HepG2 (cell line): ENCODE measurements around the gene SMAD3. TPM values are rescaled to one million over a fixed set of nuclear protein-coding genes. Genes with fewer than 3 reads are reported as not detected.

Source experiments
- GATAD2A ChIP-seq: IDR thresholded peaks from 2 replicates; pipeline ENCODE4 v1.6.1; 2016
- HNF4A ChIP-seq: sonication (generic); formaldehyde crosslinking; IDR thresholded peaks from 2 replicates; pipeline ENCODE4 v1.4.0; 2020; ENCODE audit warnings: missing genetic modification reagents
- HOXD1 ChIP-seq: sonication (generic); formaldehyde crosslinking; IDR thresholded peaks from 2 replicates; pipeline ENCODE4 v1.5.0; 2020; ENCODE audit warnings: missing genetic modification reagents
- MEF2D ChIP-seq: sonication (generic); formaldehyde crosslinking; IDR thresholded peaks from 2 replicates; pipeline ENCODE4 v1.5.1; 2020; ENCODE audit warnings: mild to moderate bottlenecking, missing genetic modification reagents
- NCOR1 ChIP-seq: fragments of 200-600 bp; sonication (generic); IDR thresholded peaks from 2 replicates; pipeline ENCODE4 v1.7.0; 2017; ENCODE audit warnings: antibody characterized with exemption, low read length, borderline replicate concordance
- NR2C2 ChIP-seq: sonication (generic); formaldehyde crosslinking; IDR thresholded peaks from 2 replicates; pipeline ENCODE4 v1.4.0; 2020; ENCODE audit warnings: missing genetic modification reagents, mild to moderate bottlenecking, moderate library complexity, borderline replicate concordance
- RXRA ChIP-seq: sonication (generic); formaldehyde crosslinking; IDR thresholded peaks from 2 replicates; pipeline ENCODE4 v1.5.1; 2020; ENCODE audit warnings: missing genetic modification reagents
- TOE1 ChIP-seq: sonication (generic); formaldehyde crosslinking; IDR thresholded peaks from 2 replicates; pipeline ENCODE4 v1.4.0; 2020; ENCODE audit warnings: mild to moderate bottlenecking, missing genetic modification reagents
- ZKSCAN8 ChIP-seq: IDR thresholded peaks from 2 replicates; pipeline ENCODE4 v1.6.1; 2016; ENCODE audit warnings: borderline replicate concordance, missing genetic modification reagents, missing compliant biosample characterization
- ZNF563 ChIP-seq: sonication (generic); formaldehyde crosslinking; IDR thresholded peaks from 2 replicates; pipeline ENCODE4 v1.8.0; 2022; ENCODE audit warnings: mild to moderate bottlenecking, moderate library complexity, missing genetic modification reagents
- ZNF607 ChIP-seq: sonication (generic); formaldehyde crosslinking; IDR thresholded peaks from 2 replicates; pipeline ENCODE4 v1.5.1; 2020; ENCODE audit warnings: missing genetic modification reagents, mild to moderate bottlenecking, borderline replicate concordance
- ZNF609 ChIP-seq: sonication (generic); formaldehyde crosslinking; IDR thresholded peaks from 2 replicates; pipeline ENCODE4 v1.4.0; 2020; ENCODE audit warnings: mild to moderate bottlenecking, missing genetic modification reagents, borderline replicate concordance
- polyA plus RNA-seq, 8 experiments: library from polyadenylated mRNA; depleted of rRNA in 3 of 8; stranded (reverse) in 7 of 8; unstranded in 1 of 8; fragments of >200 nt; fragmentation: Illumina TruSeq in 4 of 8; extraction: Trizol in 4 of 8; gene quantifications; 2 replicates each; pipeline versions ENCODE4 v1.2.1 to v1.2.3, GENCODE V29; 2011 to 2016; ENCODE audit warnings: low read depth in 4 of 8, missing spikeins in 1 of 8, mixed read lengths in 1 of 8; ENCODE audit not compliant: insufficient read depth in 1 of 8
- total RNA-seq, 5 experiments: library from RNA; depleted of rRNA; stranded (reverse); fragments of >200 nt; fragmentation: Illumina TruSeq; extraction: Trizol; gene quantifications; 2 replicates each; pipeline ENCODE4 v1.2.3, GENCODE V29; 2016; ENCODE audit warnings: low read depth in 1 of 5
- TF ChIP-seq, protein P1 (sequence below): sonication (generic); formaldehyde crosslinking; IDR thresholded peaks from 2 replicates; pipeline ENCODE4 v1.5.0; 2020; ENCODE audit warnings: mild to moderate bottlenecking, missing genetic modification reagents, borderline replicate concordance
- TF ChIP-seq, protein P2 (sequence below): IDR thresholded peaks from 2 replicates; pipeline ENCODE4 v1.6.1; 2016; ENCODE audit warnings: low read depth, borderline replicate concordance
- TF ChIP-seq, protein P3 (sequence below): IDR thresholded peaks from 2 replicates; pipeline ENCODE4 v1.6.1; 2016; ENCODE audit warnings: low read depth

SMAD3 gene
- total and polyA plus RNA-seq, 2 of the 13 experiments (the other 11 are each of a cell fraction or from before 2014, with no cell fraction given) = 8.6 to 56.3 TPM

DNA sequence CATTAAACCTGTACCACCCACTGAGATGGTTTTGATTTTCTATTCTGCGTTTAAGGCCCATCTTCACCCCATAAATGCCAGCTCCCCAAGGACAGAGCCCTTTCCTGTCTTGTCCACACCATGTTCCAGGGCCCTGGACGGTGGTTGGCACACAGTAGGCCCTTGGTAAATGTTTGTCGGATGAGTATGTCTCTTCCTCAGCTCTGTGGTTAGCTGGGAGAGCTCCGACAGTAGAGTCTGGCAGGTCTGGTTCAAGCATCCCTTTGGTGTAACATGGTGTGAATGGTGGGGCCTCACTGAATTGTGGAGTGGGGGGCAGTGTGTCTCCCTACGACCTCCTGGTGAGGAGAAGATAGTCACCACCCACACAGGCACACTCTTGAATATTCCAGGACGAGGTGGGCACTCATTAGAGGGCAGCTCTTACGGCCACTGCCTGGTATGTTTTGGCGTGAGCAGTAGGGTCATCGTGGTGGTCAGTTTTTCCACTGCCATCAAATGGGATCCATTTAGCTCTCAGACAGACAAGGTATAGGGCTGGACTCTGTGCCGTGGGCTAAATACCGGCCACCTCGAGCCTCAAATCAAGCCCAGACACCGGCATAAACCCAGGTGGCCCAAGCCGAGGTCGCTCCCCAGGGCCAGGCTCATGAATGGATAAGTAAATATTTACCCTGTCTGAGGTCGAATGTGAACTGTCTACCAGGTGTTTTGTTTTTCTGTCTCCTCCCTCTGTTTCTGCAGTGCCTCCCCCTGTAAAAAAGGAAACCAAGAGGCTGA is 61.3 kb downstream of the SMAD3 start (continued):
- peak; percentile 55; the same call in 1 of the 2 replicates for TF ChIP-seq ZNF609 (CRISPR knock-in tag)
- TF ChIP-seq NR2C2 = peak; percentile 25; the same call in 1 of the 2 replicates
- TF ChIP-seq, protein P1, sequence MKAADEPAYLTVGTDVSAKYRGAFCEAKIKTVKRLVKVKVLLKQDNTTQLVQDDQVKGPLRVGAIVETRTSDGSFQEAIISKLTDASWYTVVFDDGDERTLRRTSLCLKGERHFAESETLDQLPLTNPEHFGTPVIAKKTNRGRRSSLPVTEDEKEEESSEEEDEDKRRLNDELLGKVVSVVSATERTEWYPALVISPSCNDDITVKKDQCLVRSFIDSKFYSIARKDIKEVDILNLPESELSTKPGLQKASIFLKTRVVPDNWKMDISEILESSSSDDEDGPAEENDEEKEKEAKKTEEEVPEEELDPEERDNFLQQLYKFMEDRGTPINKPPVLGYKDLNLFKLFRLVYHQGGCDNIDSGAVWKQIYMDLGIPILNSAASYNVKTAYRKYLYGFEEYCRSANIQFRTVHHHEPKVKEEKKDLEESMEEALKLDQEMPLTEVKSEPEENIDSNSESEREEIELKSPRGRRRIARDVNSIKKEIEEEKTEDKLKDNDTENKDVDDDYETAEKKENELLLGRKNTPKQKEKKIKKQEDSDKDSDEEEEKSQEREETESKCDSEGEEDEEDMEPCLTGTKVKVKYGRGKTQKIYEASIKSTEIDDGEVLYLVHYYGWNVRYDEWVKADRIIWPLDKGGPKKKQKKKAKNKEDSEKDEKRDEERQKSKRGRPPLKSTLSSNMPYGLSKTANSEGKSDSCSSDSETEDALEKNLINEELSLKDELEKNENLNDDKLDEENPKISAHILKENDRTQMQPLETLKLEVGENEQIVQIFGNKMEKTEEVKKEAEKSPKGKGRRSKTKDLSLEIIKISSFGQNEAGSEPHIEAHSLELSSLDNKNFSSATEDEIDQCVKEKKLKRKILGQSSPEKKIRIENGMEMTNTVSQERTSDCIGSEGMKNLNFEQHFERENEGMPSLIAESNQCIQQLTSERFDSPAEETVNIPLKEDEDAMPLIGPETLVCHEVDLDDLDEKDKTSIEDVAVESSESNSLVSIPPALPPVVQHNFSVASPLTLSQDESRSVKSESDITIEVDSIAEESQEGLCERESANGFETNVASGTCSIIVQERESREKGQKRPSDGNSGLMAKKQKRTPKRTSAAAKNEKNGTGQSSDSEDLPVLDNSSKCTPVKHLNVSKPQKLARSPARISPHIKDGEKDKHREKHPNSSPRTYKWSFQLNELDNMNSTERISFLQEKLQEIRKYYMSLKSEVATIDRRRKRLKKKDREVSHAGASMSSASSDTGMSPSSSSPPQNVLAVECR (CRISPR knock-in tag) = peak; percentile 50; the same call in 1 of the 2 replicates
- peak; percentile 89; the same call in 1 of the 2 replicates for TF ChIP-seq RXRA (CRISPR knock-in tag)
- no peak for TF ChIP-seq ZNF607
- TF ChIP-seq HOXD1 (CRISPR knock-in tag) = no peak
- TF ChIP-seq, protein P2, sequence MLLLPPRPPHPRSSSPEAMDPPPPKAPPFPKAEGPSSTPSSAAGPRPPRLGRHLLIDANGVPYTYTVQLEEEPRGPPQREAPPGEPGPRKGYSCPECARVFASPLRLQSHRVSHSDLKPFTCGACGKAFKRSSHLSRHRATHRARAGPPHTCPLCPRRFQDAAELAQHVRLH (CRISPR knock-in tag) = 0 out of 2 replicates have a peak, but pooled peaks have one; percentile 32
- TF ChIP-seq HNF4A (CRISPR knock-in tag) = peak; percentile 54; the same call in 1 of the 2 replicates
- 0 out of 2 replicates have a peak, but pooled peaks have one; percentile 48 for TF ChIP-seq MEF2D
- peak; percentile 31; the same call in 1 of the 2 replicates for TF ChIP-seq ZKSCAN8 (CRISPR knock-in tag)
- peak; percentile 72; the same call in 1 of the 2 replicates for TF ChIP-seq NCOR1
- no peak for TF ChIP-seq TOE1 (CRISPR knock-in tag)
- TF ChIP-seq, protein P3, sequence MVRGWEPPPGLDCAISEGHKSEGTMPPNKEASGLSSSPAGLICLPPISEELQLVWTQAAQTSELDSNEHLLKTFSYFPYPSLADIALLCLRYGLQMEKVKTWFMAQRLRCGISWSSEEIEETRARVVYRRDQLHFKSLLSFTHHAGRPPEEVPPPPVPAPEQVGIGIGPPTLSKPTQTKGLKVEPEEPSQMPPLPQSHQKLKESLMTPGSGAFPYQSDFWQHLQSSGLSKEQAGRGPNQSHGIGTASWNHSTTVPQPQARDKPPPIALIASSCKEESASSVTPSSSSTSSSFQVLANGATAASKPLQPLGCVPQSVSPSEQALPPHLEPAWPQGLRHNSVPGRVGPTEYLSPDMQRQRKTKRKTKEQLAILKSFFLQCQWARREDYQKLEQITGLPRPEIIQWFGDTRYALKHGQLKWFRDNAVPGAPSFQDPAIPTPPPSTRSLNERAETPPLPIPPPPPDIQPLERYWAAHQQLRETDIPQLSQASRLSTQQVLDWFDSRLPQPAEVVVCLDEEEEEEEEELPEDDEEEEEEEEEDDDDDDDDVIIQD (CRISPR knock-in tag) = peak; percentile 61
- TF ChIP-seq ZNF563 (CRISPR knock-in tag) = no peak
- TF ChIP-seq GATAD2A (CRISPR knock-in tag) = peak; percentile 82
